H1 (cell line): ENCODE data around the gene COG7. TPM values are rescaled to one million over a fixed set of nuclear protein-coding genes. Genes with fewer than 3 reads are reported as not detected.

Experiments
- CTCF ChIA-PET: fragments of 300-600 bp; sonication (Branson Sonifier 250); formaldehyde crosslinking; loops from one replicate; lab custom pipeline; 2021; ENCODE audit not compliant: partially characterized antibody; lab: Charles Lee
- POLR2A ChIA-PET: fragments of 300-600 bp; sonication (Branson Sonifier 250); formaldehyde crosslinking; loops from one replicate; lab custom pipeline; 2021; ENCODE audit warnings: inconsistent platforms; ENCODE audit not compliant: partially characterized antibody; lab: Charles Lee
- DNase-seq, 2 experiments: peaks; one replicate each; pipeline versions ENCODE4 v3.0.0 to v3.0.0-alpha.2; 2010 to 2022; ENCODE audit warnings: low spot score in 2 of 2, low read depth in 1 of 2, mixed read lengths in 1 of 2
- FAIRE-seq: peaks from 2 replicates; lab custom pipeline; 2011; peaks lifted over from hg19 to GRCh38; lab: Jason Lieb, UNC
- H2AFZ ChIP-seq: 2 replicates; pipeline ENCODE4 v1.8.1; 2012; ENCODE audit warnings: low read length, inconsistent platforms
- H2AK5ac ChIP-seq: 2 replicates; pipeline ENCODE4 v1.6.1; 2013; ENCODE audit warnings: low read depth, low read length
- H2BK120ac ChIP-seq: replicated peaks from 2 replicates; pipeline ENCODE3; 2013; ENCODE audit warnings: low read depth, low read length, inconsistent platforms
- H2BK12ac ChIP-seq: 2 replicates; pipeline ENCODE4 v1.6.1; 2013; ENCODE audit warnings: low read depth, low read length
- H2BK15ac ChIP-seq: 2 replicates; pipeline ENCODE4 v1.6.1; 2013; ENCODE audit warnings: low read length
- H2BK20ac ChIP-seq: 2 replicates; pipeline ENCODE4 v1.6.1; 2013; ENCODE audit warnings: low read length
- H2BK5ac ChIP-seq: 2 replicates; pipeline ENCODE4 v1.6.1; 2013; ENCODE audit warnings: low read depth, low read length
- H3K14ac ChIP-seq: 2 replicates; pipeline ENCODE4 v1.6.1; 2013; ENCODE audit warnings: inconsistent platforms; ENCODE audit not compliant: insufficient read length
- H3K18ac ChIP-seq: 2 replicates; pipeline ENCODE4 v1.6.1; 2013; ENCODE audit warnings: low read length; ENCODE audit errors: extremely low read depth
- H3K23ac ChIP-seq: 2 replicates; pipeline ENCODE4 v1.6.1; 2013; ENCODE audit warnings: inconsistent platforms; ENCODE audit not compliant: insufficient read length
- H3K23me2 ChIP-seq: 2 replicates; pipeline ENCODE4 v1.6.1; 2013; ENCODE audit warnings: low read depth, low read length
- H3K27ac ChIP-seq: 2 replicates; pipeline ENCODE4 v1.6.1; 2011; ENCODE audit warnings: low read depth, low read length, inconsistent platforms
- H3K27me3 ChIP-seq, 4 experiments: replicated peaks in 1 of 4; 1 replicate in 1 of 4; 2 replicates in 3 of 4; pipeline versions ENCODE4 v1.6.1 to v1.8.1; 2011 to 2013; ENCODE audit warnings: low read length in 3 of 4, mild to moderate bottlenecking in 3 of 4, inconsistent platforms in 2 of 4, mixed read lengths in 2 of 4, moderate library complexity in 1 of 4; ENCODE audit not compliant: control insufficient read depth in 3 of 4, insufficient read depth in 3 of 4; ENCODE audit errors: extremely low read depth in 1 of 4
- H3K36me3 ChIP-seq, 4 experiments: 2 replicates each; pipeline versions ENCODE4 v1.6.1 to v1.8.1; 2011 to 2013; ENCODE audit warnings: mild to moderate bottlenecking in 4 of 4, low read length in 3 of 4, moderate library complexity in 2 of 4, control low read depth in 1 of 4, inconsistent platforms in 1 of 4; ENCODE audit not compliant: insufficient read depth in 4 of 4, control insufficient read depth in 2 of 4
- H3K4ac ChIP-seq: replicated peaks from 2 replicates; pipeline ENCODE3; 2013; ENCODE audit warnings: low read length, low read depth, mixed read lengths, inconsistent platforms; ENCODE audit not compliant: insufficient read length
- H3K4me1 ChIP-seq, 4 experiments: replicated peaks in 1 of 4; 1 replicate in 1 of 4; 2 replicates in 3 of 4; pipeline versions ENCODE4 v1.6.1 to v1.8.1; 2011 to 2013; ENCODE audit warnings: low read length in 3 of 4, inconsistent platforms in 2 of 4, mixed read lengths in 1 of 4; ENCODE audit not compliant: insufficient read depth in 4 of 4, control insufficient read depth in 3 of 4
- H3K4me2 ChIP-seq, 2 experiments: 2 replicates each; pipeline versions ENCODE4 v1.6.1 to v1.8.1; 2011 to 2013; ENCODE audit warnings: low read depth in 2 of 2, low read length in 2 of 2, control low read depth in 1 of 2, inconsistent platforms in 1 of 2, mild to moderate bottlenecking in 1 of 2; ENCODE audit not compliant: insufficient read depth in 1 of 2
- H3K4me3 ChIP-seq, 4 experiments: fragments of 200-600, 300-600 bp in 1 of 4; sonication (generic), shearing (Covaris generic), sonication (Bioruptor Twin) in 1 of 4; 2 replicates each; pipeline versions ENCODE4 v1.5.1 to v1.8.1; 2011 to 2016; ENCODE audit warnings: low read length in 4 of 4, low read depth in 3 of 4, control low read depth in 2 of 4, inconsistent platforms in 2 of 4, mild to moderate bottlenecking in 2 of 4, mixed read lengths in 1 of 4, moderate library complexity in 1 of 4; ENCODE audit not compliant: insufficient read depth in 2 of 4; ENCODE audit errors: extremely low read depth in 1 of 4
- H3K56ac ChIP-seq: replicated peaks from 2 replicates; pipeline ENCODE3; 2013; ENCODE audit warnings: low read depth, mild to moderate bottlenecking, mixed read lengths, low read length, inconsistent platforms; ENCODE audit not compliant: insufficient read length
- H3K79me1 ChIP-seq: 2 replicates; pipeline ENCODE4 v1.6.1; 2013; ENCODE audit warnings: low read depth, low read length, control low read depth
- H3K79me2 ChIP-seq, 2 experiments: 2 replicates each; pipeline versions ENCODE4 v1.6.1 to v1.8.1; 2012 to 2013; ENCODE audit warnings: low read length in 2 of 2, mild to moderate bottlenecking in 2 of 2, inconsistent platforms in 1 of 2; ENCODE audit not compliant: insufficient read depth in 2 of 2, control insufficient read depth in 1 of 2
- H3K9ac ChIP-seq, 4 experiments: replicated peaks in 1 of 4; 1 replicate in 1 of 4; 2 replicates in 3 of 4; pipeline versions ENCODE4 v1.6.1 to v1.8.1; 2011 to 2013; ENCODE audit warnings: low read depth in 3 of 4, low read length in 3 of 4, control low read depth in 2 of 4, mild to moderate bottlenecking in 2 of 4, moderate library complexity in 2 of 4, inconsistent platforms in 1 of 4; ENCODE audit errors: extremely low read depth in 1 of 4
- H3K9me3 ChIP-seq, 2 experiments: 2 replicates each; pipeline versions ENCODE4 v1.6.1 to v1.8.1; 2012 to 2013; ENCODE audit warnings: mild to moderate bottlenecking in 2 of 2, moderate library complexity in 2 of 2, control low read depth in 1 of 2, inconsistent platforms in 1 of 2, low read depth in 1 of 2, low read length in 1 of 2, mixed read lengths in 1 of 2; ENCODE audit not compliant: insufficient read depth in 2 of 2
- H4K20me1 ChIP-seq, 2 experiments: replicated peaks in 1 of 2; 2 replicates each; pipeline versions ENCODE3 to v1.8.1; 2011 to 2013; ENCODE audit warnings: inconsistent platforms in 2 of 2, low read length in 2 of 2, mild to moderate bottlenecking in 1 of 2; ENCODE audit not compliant: insufficient read depth in 2 of 2, control insufficient read depth in 1 of 2
- H4K5ac ChIP-seq: 2 replicates; pipeline ENCODE4 v1.6.1; 2013; ENCODE audit warnings: low read length, low read depth, mixed read lengths, inconsistent platforms; ENCODE audit not compliant: insufficient read length
- H4K8ac ChIP-seq: 2 replicates; pipeline ENCODE4 v1.8.0; 2013; ENCODE audit warnings: mild to moderate bottlenecking, moderate library complexity, low read length, inconsistent platforms; ENCODE audit not compliant: insufficient read depth; ENCODE audit errors: extremely low read depth
- H4K91ac ChIP-seq: replicated peaks from 2 replicates; pipeline ENCODE3; 2013; ENCODE audit warnings: low read length, mixed read lengths, inconsistent platforms; ENCODE audit not compliant: insufficient read length
- BCL11A ChIP-seq, 2 experiments: IDR thresholded peaks; one replicate each; pipeline ENCODE4 v1.6.1; 2011; ENCODE audit warnings: low read depth in 2 of 2, low read length in 2 of 2, mild to moderate bottlenecking in 2 of 2
- CTBP2 ChIP-seq: IDR thresholded peaks from 2 replicates; pipeline ENCODE4 v1.7.0; 2011; ENCODE audit warnings: borderline replicate concordance, mild to moderate bottlenecking, moderate library complexity, mixed read lengths, low read length; ENCODE audit not compliant: insufficient read depth, insufficient read length
- GTF2F1 ChIP-seq: IDR thresholded peaks from 2 replicates; pipeline ENCODE4 v1.6.1; 2012; ENCODE audit warnings: low read depth, low read length, improper control_type of control experiment, borderline replicate concordance
- HDAC6 ChIP-seq: IDR thresholded peaks from one replicate; pipeline ENCODE4 v1.7.1; 2012; ENCODE audit warnings: low read depth, mild to moderate bottlenecking, inconsistent platforms, low read length, moderate library complexity
- KDM1A ChIP-seq: fragments of 200-600, 300-600 bp; sonication (generic); IDR thresholded peaks from 2 replicates; pipeline ENCODE4 v1.7.1; 2016; ENCODE audit warnings: mild to moderate bottlenecking, low read length, borderline replicate concordance
- MAFK ChIP-seq: IDR thresholded peaks from 2 replicates; pipeline ENCODE4 v1.6.1; 2012; ENCODE audit warnings: low read depth, mild to moderate bottlenecking, improper control_type of control experiment, low read length
- TAF7 ChIP-seq: optimal IDR thresholded peaks from 2 replicates; pipeline ENCODE3; 2011; ENCODE audit warnings: low read depth, mild to moderate bottlenecking, inconsistent platforms, low read length, moderate library complexity, borderline replicate concordance
- TEAD4 ChIP-seq: IDR thresholded peaks from 2 replicates; pipeline ENCODE4 v1.6.1; 2012; ENCODE audit warnings: low read depth, low read length, inconsistent platforms, mixed read lengths
- WGBS, 2 experiments: shearing (Covaris generic) in 1 of 2; methylation state at CpG; one replicate each; pipeline versions ENCODE4 v1.1.6 to v1.1.7; 2013 to 2015; ENCODE audit warnings: low lambda C conversion rate in 2 of 2, mixed read lengths in 2 of 2, inconsistent platforms in 1 of 2, low coverage in 1 of 2, missing lambda C conversion rate in 1 of 2; ENCODE audit not compliant: insufficient replicate concordance in 2 of 2, insufficient coverage in 1 of 2, insufficient read length in 1 of 2; ENCODE audit errors: extremely low coverage in 1 of 2, missing lambda C conversion rate in 1 of 2; 5-methylcytosine and 5-hydroxymethylcytosine counted together
- polyA plus RNA-seq, 7 experiments: library from polyadenylated mRNA; depleted of rRNA in 3 of 7; stranded (reverse) in 5 of 7; unstranded in 2 of 7; fragments of >200 nt in 5 of 7; fragments of 200-250 nt in 2 of 7; gene quantifications; 1 replicate in 5 of 7; 2 replicates in 1 of 7; 4 replicates in 1 of 7; pipeline versions ENCODE4 v1.2.1 to v1.2.3, GENCODE V29; 2011 to 2013; ENCODE audit warnings: missing spikeins in 2 of 7, mixed read lengths in 2 of 7
- total RNA-seq: library from RNA; stranded (reverse); fragmentation: NEBNext Ultra II Directional; extraction: Animal tissue kit (Norgen Biotek cat#: 25700); gene quantifications from 2 replicates; pipeline ENCODE4 v1.2.1, GENCODE V29; 2021

The COG7 gene
- total and polyA plus RNA-seq, 2 of the 8 experiments (the other 6 are each of a cell fraction or from before 2014, with no cell fraction given) = 17.2 to 40.4 TPM

DNA sequence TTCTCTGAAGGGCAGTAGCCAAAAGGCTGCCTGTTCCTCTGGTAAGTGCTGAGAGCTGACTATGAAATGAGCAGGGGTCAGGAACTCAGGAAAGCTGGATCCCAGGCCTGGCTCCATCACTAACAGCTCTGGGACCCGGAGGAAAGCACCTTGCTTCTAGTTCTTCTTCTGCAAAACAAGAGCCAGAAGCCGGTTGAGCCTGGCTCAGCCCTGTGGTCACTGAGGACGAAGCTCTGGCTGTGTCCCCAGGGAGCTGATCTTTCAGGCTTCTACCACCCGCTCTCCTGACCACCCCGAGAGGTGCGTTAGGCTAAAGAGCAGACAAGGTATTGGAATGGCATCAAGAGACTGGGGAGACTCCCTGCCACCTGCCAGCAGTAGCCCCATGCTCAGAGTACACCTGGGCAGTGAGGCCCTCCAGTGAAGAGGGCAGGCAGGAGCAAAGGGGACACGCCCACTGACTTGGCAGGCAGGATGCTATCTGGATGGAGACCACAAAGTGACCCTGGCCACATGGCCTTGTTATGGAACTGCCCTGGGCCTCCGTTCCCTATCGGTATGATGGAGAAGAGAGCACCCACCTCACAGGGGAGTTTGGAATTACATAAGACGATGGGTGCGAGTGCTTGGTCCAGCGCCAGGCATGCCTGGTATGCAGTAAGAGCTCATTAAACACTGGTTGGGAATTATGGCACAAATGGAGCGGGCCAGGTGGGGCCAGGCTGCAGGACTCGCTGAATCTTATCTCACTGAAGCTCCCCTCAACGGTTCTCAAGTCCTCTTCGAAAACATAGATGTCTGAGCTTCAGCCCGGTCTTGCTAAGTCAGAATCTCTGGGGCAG lies 61.4 kb downstream of the COG7 start:
- CTCF ChIA-PET = interaction anchor here (0.8 to 5.4 kb wide), 6 partner anchors 10 to 139 kb away, joined by 3 to 38 read pairs (median 4); no protein-coding TSS in a partner anchor
- POLR2A ChIA-PET = interaction anchor here (0.8 kb wide), 1 partner anchor 12 kb away, joined by 4 read pairs; no protein-coding TSS in a partner anchor

More for the DNA sequence above, 61.4 kb downstream of the COG7 start:
- Histone ChIP-seq H3K79me2 (no peaks in the 10 kb centered on the region), H3K56ac (no peak overlapping the region), H2AK5ac (no peak overlapping the region), H4K91ac (no peak overlapping the region), H3K18ac (no peak overlapping the region), H3K4me3 (no peak overlapping the region), H2BK12ac (no peak overlapping the region), H3K23me2 (peaks cover 6% of the 10 kb centered on the region; the same call in 1 of the 2 replicates), H3K36me3 (peaks cover 5 to 17% (median 12%) of the 10 kb centered on the region in 4 experiments; a peak in 7 of 8 replicates), H3K27me3 (no peaks in the 10 kb centered on the region), H4K20me1 (peaks cover 0 to 1% of the 10 kb centered on the region in 2 experiments), H4K8ac (no peak overlapping the region), H2BK5ac (no peak overlapping the region; the same call in 1 of the 2 replicates), H2BK120ac (no peak overlapping the region)
- FAIRE-seq = no peak
- no peak for TF ChIP-seq TAF7
- no peak for TF ChIP-seq BCL11A (IDR thresholded peaks at IDR 0.05; ENCODE audit: low read depth in 2 of 2, low read length in 2 of 2)
- TF ChIP-seq GTF2F1 = no peak
- no peak for TF ChIP-seq KDM1A
- no peak for TF ChIP-seq MAFK
- no peak for TF ChIP-seq TEAD4
- no peak for TF ChIP-seq HDAC6
- TF ChIP-seq CTBP2 = no peak
- TF ChIP-seq, all 59 proteins: peak for 0
- H3K23ac ChIP-seq = no peak overlapping the region
- H3K4me2 ChIP-seq = no peak overlapping the region
- H3K79me1 ChIP-seq = no peaks in the 10 kb centered on the region
- H3K9ac ChIP-seq = no peak overlapping the region
- H2BK15ac ChIP-seq = no peak overlapping the region
- no peaks in the 10 kb centered on the region for H3K9me3 ChIP-seq
- H3K4ac ChIP-seq = no peak overlapping the region
- DNase-seq = no peak
- no peak overlapping the region for H2AFZ ChIP-seq
- H3K14ac ChIP-seq = no peak overlapping the region
- H3K27ac ChIP-seq = no peak overlapping the region
- WGBS, 2 experiments = 89% methylated on average over 17 of the region's 17 CpGs; no CpG with 5 or more reads in 1 of the 2 experiments
- H3K4me1 ChIP-seq = no peaks in the 10 kb centered on the region; a peak in 1 of 7 replicates
- no peak overlapping the region for H2BK20ac ChIP-seq
- H4K5ac ChIP-seq = no peak overlapping the region
